Measurements from ENCODE around the gene TRAPPC6A.
A peak's percentile ranks its signal among the peaks of the same experiment; 100 is the strongest.

The TRAPPC6A gene

GRCh38 chr19:45195764-45196163, 17.7 kb upstream of the TRAPPC6A start:
- Histone ChIP-seq H3K27me3 (no peaks in the 10 kb centered on the region), H3K9me3 (no peaks in the 10 kb centered on the region), H3K4me1 (no peaks in the 10 kb centered on the region), H3K27ac (no peak overlapping the region), H3K36me3 (no peaks in the 10 kb centered on the region), H3K4me3 (no peak overlapping the region)
- no peak for TF ChIP-seq CTCF (IDR thresholded peaks at IDR 0.05)
- no peak for DNase-seq
- intact Hi-C loops (cut with DNase I; ENCODE audit: low total_unique reads) = no loop called here

DNA sequence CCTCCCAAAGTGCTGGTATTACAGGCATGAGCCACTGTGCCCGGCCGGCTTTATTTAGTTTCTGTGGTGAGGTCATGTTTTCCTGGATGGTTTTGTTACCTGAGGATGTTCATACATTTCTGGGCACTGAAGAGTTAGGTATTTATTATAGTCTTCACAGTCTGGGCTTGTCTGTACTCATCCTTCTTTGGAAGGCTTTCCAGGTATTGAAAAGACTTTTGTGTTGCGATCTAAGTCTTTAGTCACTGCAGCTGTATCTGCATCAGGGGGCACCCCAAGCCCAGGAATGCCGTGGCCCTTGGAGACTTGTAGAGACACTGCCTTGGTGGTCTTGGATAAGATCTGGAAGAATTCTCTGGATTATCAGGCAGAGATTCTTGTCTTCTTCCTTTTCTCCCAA, 13.3 kb upstream of the TRAPPC6A start:
- no peak for DNase-seq
- Histone ChIP-seq H3K36me3 (peaks cover 0 to 11% (median 0%) of the 10 kb centered on the region in 3 donors), H3K4me1 (no peaks in the 10 kb centered on the region), H3K4me3 (no peak overlapping the region), H3K9me3 (no peaks in the 10 kb centered on the region), H3K27ac (no peak overlapping the region), H3K27me3 (no peaks in the 10 kb centered on the region)
- no peak for TF ChIP-seq CTCF (IDR thresholded peaks at IDR 0.05)
- intact Hi-C loops (cut with DNase I; ENCODE audit: low total_unique reads) = no loop called here

- H3K36me3 ChIP-seq = peaks cover 0 to 15% (median 0%) of the 10 kb centered on the region in 3 donors
- H3K4me3 ChIP-seq = no peak overlapping the region
- H3K27ac ChIP-seq = no peak overlapping the region
- no peaks in the 10 kb centered on the region for H3K9me3 ChIP-seq
- no peaks in the 10 kb centered on the region for H3K27me3 ChIP-seq
- DNase-seq = no peak
- no peaks in the 10 kb centered on the region for H3K4me1 ChIP-seq
- no peak for TF ChIP-seq CTCF (IDR thresholded peaks at IDR 0.05)
- intact Hi-C loops (cut with DNase I; ENCODE audit: low total_unique reads) = no loop called here
These were observed 11.9 kb upstream of the TRAPPC6A start for GRCh38 chr19:45189971-45190370.

- intact Hi-C loops (cut with DNase I; ENCODE audit: low total_unique reads) = no loop called here
- peak in 1 of 2 experiments; percentile 26 for TF ChIP-seq CTCF (IDR thresholded peaks at IDR 0.05)
- Histone ChIP-seq H3K4me1 (no peaks in the 10 kb centered on the region), H3K9me3 (no peaks in the 10 kb centered on the region), H3K27ac (no peak overlapping the region), H3K36me3 (peaks cover 0 to 15% (median 0%) of the 10 kb centered on the region in 3 donors), H3K27me3 (no peaks in the 10 kb centered on the region), H3K4me3 (no peak overlapping the region)
- no peak for DNase-seq
These were observed 9.5 kb upstream of the TRAPPC6A start for GRCh38 chr19:45187421-45188100.

DNA sequence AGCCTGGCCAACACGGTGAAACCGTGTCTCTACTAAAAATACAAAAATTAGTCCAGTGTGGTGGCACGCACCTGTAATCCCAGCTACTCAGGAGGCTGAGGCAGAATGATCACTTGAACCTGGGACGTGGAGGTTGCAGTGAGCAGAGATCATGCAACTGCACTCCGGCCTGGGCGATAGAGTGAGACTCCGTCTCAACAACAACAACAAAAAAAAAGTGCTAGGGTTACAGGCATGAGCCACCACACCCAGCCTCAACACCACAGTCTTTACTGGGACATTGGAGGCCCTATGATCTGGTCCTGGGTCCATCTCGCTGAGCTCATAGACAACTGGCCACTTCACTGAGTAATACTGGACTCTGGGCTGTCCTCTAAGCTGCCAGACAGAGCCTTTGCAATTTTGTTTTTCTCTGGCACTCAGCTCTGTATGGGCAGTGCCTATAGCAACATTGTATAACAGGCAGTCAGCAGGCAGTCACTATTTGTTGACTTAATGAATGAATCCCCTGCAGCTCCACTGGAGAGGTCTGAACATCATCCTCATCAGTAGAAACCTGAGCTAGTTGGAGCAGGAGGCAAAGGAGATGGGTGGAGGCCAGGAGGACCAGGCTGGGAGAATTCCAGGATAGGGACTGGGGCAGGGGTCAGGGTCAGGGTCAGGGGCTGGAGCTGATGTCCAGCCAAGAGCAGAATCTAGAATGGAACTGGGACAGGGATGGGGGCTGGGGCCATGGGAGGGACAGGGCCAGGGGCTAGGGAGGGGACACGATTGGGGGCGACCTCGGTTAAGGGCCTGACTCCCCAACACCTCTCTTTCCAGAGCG, 8.7 kb upstream of the TRAPPC6A start:
- no peaks in the 10 kb centered on the region for H3K9me3 ChIP-seq
- intact Hi-C loops (cut with DNase I; ENCODE audit: low total_unique reads) = no loop called here
- peaks cover 0 to 18% (median under 1%) of the 10 kb centered on the region in 3 donors for H3K36me3 ChIP-seq
- no peak overlapping the region for H3K27ac ChIP-seq
- no peak for DNase-seq
- no peaks in the 10 kb centered on the region for H3K27me3 ChIP-seq
- TF ChIP-seq CTCF (IDR thresholded peaks at IDR 0.05) = no peak
- no peak overlapping the region for H3K4me3 ChIP-seq
- peaks cover 0 to 2% (median 0%) of the 10 kb centered on the region in 4 donors for H3K4me1 ChIP-seq
